Stimulated activated CD4-positive, alpha-beta T cell treated with anti-CD3 and anti-CD28 coated beads, Interleukin-15, amount 100 ng/mL, for 1 hour (primary cell): ENCODE data around the gene CDH26.

Experiments
- DNase-seq, 2 donors: peaks; one replicate each; pipeline ENCODE4 v3.0.0-alpha.2; 2020; ENCODE audit warnings: low read depth in 1 of 2, low spot score in 1 of 2

Gene CDH26

DNA sequence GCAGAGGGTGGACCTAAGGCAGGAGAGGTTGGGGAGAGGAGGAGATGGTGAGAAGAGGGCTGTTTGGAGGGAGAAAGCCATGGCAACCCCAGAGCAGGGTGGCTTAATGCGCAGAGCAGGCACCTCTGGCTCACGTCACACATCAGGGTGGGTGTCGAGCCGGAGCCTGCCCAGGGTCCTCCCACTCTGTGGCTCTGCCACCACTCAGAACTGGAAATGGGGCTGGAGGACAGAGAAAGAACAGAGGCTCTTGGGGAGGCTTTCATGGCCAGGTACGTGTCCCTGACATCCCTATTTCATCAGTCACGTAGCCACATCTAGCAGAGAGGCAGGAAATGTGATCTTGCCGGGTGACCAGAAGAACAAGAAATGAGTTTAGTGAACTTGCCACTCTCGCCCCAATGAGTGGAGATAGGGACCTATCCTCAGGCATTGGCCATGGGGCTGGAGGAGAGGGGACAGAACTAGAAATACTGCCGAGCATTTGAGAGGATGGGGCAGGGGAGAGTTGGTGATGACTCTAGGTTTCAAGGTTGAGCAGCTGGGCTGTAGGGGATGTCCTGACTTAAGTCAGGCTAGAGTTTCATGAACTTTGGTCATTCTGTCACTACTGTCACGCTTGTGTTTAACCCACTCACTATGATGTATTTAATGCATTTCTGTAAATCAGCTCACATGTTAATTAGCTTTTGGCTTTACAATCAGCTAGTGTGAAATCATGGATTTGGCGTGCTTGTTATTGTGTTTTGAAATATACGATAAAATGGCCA, 52.7 kb downstream of the CDH26 start:
- DNase-seq, result no peak

DNA sequence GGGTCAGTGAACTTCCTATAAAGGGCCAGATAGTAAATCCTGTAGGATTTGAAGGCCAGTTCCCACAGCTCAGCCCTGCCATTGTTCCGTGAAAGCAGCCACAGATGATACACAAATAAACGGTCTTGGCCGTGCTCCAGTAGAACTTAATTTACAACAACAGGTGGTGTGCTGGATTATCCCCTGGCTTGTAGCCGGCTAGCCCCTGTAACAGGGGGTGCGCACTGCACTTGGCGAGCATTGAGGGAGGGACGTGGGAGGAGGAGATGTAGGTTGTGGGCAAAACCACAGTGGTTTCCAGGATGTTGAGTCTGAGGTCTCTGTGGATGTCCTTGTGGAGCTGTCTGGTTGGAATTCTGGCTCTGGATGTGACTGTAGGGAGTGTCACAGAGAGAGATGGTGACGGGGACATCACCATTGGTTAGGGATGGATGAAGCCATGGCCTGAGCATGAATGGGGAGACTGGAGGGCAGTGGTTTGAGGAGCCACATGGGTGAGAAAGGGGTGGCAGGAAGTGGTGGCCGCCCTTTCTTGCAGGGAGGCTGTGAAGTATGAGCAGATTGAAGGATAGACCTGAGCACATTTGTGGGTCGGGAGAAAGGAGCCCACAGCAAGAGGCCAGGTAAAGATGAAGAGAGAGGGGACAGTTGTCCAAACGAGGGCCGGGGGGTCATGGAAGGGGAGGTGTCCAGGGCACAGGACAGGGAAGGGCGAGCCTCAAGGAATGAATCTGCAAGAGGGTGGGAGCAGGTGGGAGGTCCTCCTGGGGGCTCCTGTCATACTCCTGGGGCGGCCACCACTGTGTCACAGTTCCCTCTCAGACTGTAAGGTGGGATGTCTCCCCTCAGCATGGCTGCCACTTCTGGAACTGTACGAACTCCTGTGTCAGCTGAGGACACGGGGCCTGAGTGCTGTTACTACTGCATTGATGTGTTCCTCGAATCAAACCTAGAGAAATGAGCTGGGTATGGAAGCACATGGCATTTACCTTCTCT, 53.6 kb downstream of the CDH26 start:
- no peak for DNase-seq

DNA sequence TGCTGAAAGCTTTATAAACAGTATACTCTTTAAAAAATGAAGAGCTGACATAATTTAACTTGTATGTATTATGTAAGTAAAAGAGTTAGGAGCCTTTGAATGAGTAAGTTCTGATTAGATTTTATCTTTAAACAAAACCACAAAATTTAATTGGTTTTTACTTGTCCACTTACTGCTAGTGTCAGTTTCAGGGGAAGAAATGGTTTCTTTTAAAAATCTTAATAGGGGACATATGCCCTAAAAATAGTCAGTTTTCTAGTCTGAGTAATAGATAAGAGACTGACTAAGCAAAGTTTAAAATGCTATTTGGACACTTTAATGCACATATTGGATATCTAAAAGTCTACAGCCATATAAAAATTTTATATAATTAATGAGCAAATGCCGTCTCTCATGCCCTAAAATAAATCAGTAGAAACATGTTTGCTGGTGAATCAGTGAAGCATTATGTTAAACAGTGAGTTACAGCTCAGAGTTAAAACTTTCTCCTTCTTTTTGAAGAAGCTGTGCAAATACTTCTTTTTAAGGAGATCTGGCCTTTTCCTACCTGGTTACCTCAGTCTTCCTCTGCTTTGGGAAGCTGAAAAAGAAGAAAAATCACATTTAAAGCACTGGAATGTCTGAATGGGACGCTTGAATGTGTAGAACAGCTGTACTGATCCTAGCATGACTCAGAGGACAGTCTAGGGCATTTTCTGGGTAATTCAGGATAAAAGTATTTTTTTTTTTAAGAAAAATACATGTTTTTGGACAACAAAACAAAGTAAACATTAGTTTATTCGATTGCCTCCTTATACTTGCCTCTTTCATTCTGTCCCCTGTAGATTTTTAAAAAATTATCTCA, 55.3 kb downstream of the CDH26 start:
- no peak for DNase-seq

DNA sequence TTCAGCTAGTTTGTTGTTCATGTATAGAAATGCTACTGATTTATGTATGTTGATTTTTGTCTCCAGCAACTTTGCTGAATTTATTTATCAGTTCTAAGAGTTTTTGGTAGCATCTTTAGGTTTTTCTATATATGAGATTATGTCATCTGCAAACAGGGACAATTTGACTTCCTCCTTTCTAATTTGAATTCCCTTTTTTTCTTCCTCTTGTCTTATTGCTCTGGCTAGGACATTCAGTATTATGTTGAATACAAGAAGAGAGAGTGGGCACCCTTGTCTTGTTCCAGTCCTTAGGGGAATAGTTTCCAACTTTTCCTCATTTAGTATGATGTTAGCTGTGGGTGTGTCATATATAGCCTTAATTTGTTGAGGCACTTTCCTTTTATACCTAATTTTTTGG, 58.2 kb downstream of the CDH26 start:
- no peak for DNase-seq

- DNase-seq, result no peak
Observed at GRCh38 chr20:60020251-60020650, 62.0 kb downstream of the CDH26 start.

- no peak for DNase-seq
Observed at GRCh38 chr20:60021104-60021503, 62.9 kb downstream of the CDH26 start.

DNA sequence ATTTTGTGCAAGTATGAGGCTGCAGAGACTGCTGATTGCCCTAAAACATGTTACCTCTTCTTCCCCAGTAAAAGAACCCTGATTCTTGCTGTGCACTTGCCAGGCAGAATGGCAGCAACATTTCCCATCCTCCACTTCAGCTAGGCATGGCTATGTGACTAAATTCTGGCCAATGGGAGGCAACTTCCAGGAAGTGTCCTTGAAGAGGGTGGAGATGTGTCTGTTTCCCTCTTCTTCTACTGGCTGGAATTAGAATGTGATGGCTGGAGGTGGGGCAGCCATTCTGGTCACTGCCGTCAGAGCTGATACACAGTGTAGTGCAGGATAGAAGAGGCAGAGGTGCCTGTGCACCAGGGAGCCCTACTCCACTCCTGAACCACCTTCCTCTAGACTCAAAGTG, 64.6 kb downstream of the CDH26 start:
- DNase-seq, result no peak

DNA sequence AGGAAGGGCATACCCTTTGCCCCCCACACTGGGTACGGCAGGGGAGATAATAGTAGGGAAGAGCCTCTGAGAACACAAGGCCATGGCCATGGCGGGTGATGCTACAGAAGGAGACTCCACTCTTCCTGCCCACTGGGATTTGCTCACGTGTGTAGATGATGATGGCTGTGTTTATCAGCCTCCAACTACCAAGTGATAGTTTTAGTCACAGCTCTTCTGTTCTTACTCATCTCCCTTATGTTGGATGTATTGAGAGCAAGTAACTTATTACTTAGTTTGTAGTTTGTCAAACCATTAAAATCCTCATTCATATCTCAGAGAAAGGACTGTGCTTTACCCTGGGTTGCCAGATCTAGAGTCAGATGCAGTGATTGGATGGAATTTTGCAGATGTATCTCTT, 66.0 kb downstream of the CDH26 start:
- DNase-seq, result no peak

- DNase-seq, result no peak
Observed at GRCh38 chr20:60024801-60025200, 66.6 kb downstream of the CDH26 start.

DNA sequence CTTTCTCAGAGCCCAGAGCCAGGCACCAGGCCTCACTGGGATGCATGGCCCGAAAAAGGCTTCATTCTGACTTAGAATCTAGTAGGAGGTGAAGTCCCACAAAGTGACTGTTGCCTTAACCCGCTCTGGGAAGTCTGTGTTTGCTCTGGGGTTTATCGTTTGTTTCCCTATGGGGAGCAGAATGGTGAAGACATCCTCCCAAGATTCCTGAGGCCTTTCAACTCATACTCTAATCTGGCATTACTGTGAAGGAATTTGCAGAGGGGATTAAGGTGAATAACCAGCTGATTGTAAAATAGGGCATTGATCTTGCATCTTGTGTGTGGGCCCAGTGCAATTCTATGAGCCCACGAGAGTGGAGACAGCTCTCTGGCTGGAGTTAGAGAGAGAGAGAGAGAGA, 67.8 kb downstream of the CDH26 start:
- no peak for DNase-seq

GRCh38 chr20:60030471-60030870, 72.2 kb downstream of the CDH26 start:
- DNase-seq, result no peak

GRCh38 chr20:60031107-60031506, 72.9 kb downstream of the CDH26 start:
- no peak for DNase-seq

GRCh38 chr20:60034231-60035110, 76.2 kb downstream of the CDH26 start:
- DNase-seq, result no peak

GRCh38 chr20:60035486-60035885, 77.3 kb downstream of the CDH26 start:
- no peak for DNase-seq

DNA sequence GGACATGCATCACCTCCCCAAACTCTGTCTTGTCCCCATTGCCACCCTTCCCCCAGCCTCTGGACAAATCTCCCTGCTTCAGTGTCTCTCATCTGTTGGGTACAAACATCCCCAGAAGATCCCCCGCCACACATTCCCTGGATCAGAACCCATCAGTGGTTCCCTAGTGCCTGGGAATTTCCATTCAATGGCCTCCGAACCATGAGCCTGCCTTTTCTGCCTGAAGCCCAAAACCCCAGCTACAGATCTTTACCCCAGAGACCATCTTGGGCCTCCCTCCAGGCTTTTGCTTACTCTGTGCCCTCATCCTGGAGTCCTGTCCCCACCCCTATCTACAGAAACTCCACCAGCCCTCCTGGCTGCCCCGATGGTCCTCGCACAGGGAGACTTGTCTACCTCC, 78.1 kb downstream of the CDH26 start:
- no peak for DNase-seq

GRCh38 chr20:60036746-60037499, 78.7 kb downstream of the CDH26 start:
- DNase-seq, result no peak

DNA sequence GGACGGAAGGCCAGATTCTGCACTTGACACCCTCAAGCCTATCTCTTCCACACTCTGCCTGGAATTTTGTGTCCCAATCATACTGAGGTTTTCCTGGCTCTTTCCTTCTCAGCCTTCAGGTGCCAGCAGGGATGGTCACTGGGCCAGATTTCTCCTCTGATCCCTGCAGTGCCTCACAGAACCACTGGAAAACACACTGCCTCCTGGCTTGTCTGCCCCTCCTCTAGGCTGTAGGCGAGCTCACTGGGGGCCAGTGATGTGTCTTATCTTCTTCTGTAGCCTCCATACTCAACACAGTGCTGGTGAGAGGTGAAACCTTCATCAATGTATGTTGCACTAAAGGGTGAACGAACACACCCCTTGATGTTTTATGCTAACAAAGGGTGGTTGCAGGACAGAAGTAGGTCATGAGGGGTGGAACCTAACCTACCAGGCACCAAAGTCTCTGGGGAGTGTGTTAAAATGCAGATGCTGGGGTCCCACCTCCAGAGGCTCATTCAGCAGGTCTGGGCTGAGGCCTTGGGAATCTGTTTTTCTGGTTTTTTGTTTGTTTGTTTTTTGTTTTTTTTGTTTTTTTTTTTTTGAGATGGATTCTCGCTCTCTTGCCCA, 80.3 kb downstream of the CDH26 start:
- DNase-seq, result no peak

DNA sequence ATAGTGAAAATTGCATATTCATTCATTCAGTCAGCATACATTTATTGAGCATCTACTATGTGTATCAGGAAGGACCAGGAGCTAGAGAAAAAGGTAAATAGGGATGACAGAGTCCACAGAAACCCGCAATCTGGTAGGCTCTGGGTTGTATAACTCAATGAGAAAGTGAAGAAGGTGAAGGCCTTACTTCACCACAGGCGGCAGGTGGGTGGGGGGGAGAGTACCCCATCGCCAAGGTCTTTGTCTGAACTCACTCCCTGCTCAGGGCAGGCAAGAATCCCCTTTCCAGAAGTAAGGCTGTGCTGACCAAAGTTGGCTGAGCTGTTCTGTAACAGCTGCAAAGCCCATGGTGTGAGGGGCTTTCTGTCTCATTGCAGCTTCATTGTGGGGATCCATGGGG, 81.3 kb downstream of the CDH26 start:
- no peak for DNase-seq

GRCh38 chr20:60040471-60041162, 82.4 kb downstream of the CDH26 start:
- no peak for DNase-seq
